Epidermal melanocyte (primary cell): ENCODE data around the gene PGBD2.
"Not testable (repeated sequence)": the region's sequence is repeated elsewhere in the genome, so short reads cannot be mapped to it uniquely, and the experiment has no call there.

Experiments used
- DNase-seq: peaks from one replicate; pipeline ENCODE4 v3.0.0; 2011; ENCODE audit warnings: low spot score; ENCODE audit not compliant: insufficient read length

Gene PGBD2

GRCh38 chr1:248886237-248886895, 19.7 kb upstream of the PGBD2 start:
- DNase-seq, result no peak

DNA sequence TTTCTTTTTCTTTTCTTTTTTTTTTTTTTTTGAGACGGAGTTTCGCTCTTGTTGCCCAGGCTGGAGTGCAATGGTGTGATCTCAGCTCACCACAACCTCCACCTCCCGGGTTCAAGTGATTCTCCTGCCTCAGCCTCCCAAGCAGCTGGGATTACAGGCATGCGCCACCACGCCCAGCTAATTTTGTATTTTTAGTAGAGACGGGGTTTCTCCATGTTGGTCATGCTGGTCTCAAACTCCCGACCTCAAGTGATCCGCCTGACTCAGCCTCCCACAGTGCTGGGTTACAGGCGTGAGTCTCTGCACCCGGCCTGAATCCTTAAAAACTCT, 16.2 kb upstream of the PGBD2 start:
- not testable (repeated sequence) for DNase-seq

- no peak for DNase-seq
These were observed 15.2 kb upstream of the PGBD2 start for GRCh38 chr1:248890549-248891498.

- DNase-seq, result no peak
These were observed 14.3 kb upstream of the PGBD2 start for GRCh38 chr1:248891758-248892157.

DNA sequence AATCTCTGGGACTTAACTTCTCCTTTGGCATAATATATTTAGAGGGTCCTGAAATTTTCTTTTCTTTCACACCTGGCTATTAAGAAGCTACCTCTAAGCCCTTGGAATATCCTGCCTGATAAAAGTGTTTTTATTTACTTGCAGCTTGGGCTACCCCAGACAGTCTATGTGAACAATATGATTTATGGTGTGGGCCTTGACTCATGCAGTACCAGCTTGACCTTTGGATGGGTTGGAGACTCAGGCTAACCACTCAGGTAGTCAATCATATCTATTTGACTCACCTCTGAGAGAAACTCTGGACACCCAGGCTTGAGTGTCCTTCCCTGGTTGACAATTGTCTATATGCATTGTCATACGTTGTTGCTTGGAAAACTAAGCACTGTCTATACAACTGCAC, 13.4 kb upstream of the PGBD2 start:
- DNase-seq, result no peak

GRCh38 chr1:248894837-248895236, 11.2 kb upstream of the PGBD2 start:
- no peak for DNase-seq

DNA sequence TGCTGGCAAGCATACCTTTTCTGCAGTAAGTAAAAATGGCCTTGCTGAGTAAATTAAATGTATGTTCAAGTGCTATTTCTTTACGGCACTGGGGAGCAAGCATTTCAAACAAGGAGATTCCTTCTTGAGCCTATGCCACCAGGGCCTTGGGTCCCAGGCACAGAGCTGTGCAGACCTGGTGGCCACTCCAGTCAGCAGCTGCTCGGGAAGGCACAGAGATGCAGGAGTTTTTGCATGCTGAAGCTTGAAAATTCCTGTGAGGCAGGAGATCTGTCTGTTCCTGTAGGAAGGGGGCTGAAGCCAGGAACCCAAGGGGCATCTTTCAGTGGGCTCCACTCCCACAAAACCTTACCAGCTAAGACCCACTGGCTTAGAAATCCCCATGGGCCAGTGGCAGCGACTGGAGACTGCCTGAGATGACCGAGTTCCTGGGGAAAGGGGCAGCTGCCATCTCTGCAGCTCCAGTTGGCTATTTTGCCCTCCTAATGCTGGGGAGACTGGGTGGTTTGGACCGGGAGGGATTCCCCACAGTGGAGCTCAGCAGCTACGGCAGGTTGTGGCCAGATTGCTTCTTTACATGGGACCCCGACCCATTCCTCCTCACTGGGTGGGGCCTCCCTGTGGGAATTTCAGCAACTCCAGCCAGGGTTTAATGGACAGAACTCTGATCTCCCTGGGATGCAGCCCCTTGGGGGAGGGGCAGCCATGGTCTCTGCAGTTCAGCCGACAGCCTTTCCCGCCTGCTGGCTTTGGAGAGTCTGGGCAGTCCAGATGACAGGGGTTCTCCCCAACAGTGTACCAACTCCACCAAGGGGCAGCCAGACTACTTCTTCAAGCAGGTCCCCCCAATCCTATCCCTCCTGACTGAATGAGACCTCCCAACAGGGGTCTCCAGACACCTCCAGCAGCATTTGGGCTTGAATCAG, 8.4 kb upstream of the PGBD2 start:
- DNase-seq, result no peak

- no peak for DNase-seq
These were observed 5.4 kb upstream of the PGBD2 start for GRCh38 chr1:248900637-248901036.

GRCh38 chr1:248901578-248901977, 4.5 kb upstream of the PGBD2 start:
- DNase-seq, result no peak

- DNase-seq, result no peak
These were observed 1.4 kb upstream of the PGBD2 start for GRCh38 chr1:248904437-248905216.

- DNase-seq, result no peak
These were observed 400 bp upstream of the PGBD2 start for GRCh38 chr1:248905662-248906008.

DNA sequence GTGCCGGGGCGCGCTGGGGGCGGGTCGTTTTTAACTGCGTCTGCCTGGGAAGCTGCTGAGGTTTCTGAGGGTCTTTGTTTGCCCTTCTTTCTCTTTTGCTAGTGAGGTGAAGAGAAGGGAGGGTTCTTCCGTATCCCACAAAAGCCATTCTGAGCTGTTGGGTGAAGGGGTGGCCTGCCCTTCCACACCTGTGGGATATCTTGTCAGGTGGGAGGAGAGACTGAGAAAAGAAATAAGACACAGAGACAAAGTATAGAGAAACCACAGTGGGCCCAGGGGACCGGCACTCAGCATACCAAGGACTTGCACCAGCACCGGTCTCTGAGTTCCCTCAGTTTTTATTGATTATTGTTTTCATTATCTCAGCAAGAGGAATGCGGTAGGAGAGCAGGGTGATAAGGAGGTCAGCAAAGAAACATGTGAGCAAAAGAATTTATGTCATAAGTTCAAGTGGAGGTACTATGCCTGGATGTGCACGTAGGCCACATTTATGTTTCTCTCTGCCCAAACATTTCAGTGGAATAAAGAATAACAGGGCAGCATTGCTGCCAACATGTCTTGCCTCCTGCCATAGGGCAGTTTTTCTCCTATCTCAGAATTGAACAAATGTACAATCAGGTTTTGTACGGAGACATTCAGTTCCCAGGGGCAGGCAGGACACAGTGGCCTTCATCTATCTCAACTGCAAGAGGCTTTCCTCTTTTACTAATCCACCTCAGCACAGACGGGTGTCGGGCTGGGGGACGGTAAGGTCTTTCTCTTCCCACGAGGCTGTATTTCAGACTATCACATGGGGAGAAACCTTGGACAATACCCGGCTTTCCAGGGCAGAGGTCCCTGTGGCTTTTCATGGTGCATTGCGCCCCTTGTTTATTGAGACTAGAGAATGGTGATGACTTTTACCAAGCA, 972 bp downstream of the PGBD2 start:
- DNase-seq, result no peak

- no peak for DNase-seq
These were observed 4.7 kb downstream of the PGBD2 start for GRCh38 chr1:248910761-248911160.

- no peak for DNase-seq
These were observed 7.9 kb downstream of the PGBD2 start for GRCh38 chr1:248913933-248914332.

- no peak for DNase-seq
These were observed 8.9 kb downstream of the PGBD2 start for GRCh38 chr1:248914796-248915381.

GRCh38 chr1:248918131-248918530, 12.1 kb downstream of the PGBD2 start:
- no peak for DNase-seq

DNA sequence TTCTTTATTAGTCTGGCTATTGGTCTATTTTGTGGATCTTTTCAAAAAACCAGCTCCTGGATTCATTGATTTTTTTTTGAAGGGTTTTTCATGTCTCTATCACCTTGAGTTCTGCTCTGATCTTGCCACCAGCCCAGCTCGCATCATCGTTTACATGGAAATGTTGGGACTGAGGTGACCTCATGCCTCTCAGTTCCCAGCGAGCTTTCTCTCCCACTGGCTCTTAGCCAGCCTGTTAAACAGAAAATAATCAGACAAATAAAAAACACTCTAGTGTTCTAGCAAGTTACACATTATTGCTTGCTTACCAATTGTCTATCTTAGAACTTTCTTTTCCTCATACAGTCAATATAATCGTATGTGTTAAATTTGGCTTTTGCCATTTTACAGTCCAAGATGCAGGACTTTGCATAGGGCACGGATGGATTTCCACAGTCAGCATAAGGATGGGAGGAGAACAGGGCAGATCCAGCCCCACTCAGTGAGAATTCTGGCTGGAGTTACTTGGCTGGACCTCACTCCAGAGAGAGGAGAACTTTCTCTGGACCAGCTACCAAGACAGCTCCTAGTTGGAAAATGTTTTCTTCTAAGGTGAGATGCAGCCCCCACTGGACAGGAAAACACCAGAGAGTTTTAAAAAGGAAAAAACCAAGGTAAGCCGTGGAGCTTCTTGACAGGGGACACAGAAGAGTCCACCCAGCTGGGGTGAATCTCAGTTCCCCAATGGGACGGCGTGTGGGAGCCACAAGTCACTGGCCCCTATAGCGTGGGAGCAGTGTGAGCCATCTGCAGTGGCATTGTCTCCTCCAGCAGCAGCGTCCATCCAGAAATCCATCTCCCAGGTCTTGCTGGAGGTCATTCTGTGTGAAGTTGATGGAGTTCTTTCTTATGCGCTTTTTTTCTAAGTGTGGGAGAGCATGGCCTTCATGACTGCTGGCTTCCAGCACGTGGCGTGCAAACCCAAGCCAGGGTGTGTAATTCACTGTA, 17.6 kb downstream of the PGBD2 start:
- no peak for DNase-seq
